A549 treated with RU486 at 1 μM for 4 hours (cell line): ENCODE results near the gene SLC25A43. TPM values are rescaled to one million over a fixed set of nuclear protein-coding genes. Genes with fewer than 3 reads are reported as not detected.

ENCODE experiments used
- total RNA-seq: library from RNA; stranded (reverse); fragments of 200-300 nt; extraction: Qiagen RNA extraction; gene quantifications from 5 replicates; pipeline ENCODE4 v1.2.3, GENCODE V29; 2022; ENCODE audit warnings: low read depth

The SLC25A43 gene
- 24.6 to 33.4 TPM (median 30.9 TPM) in 5 replicates for total RNA-seq

GRCh38 chrX:119398974-119399771 lies at the start of gene SLC25A43:
Gene SLC25A43 (plus strand): TSS chrX:119399336. CDS start chrX:119399404, 68 bp downstream.

GRCh38 chrX:119467842-119468550 lies 68.9 kb downstream of the SLC25A43 start, which contains the start of gene SLC25A5:
Gene SLC25A5 (plus strand): TSS chrX:119468444. CDS start chrX:119468516, 72 bp downstream.

Other genes with a start within 250 kb of the SLC25A43 start
- 105 to 167 TPM (median 164 TPM) in 5 replicates for gene PGRMC1, start 163.1 kb upstream of the SLC25A43 start, total RNA-seq
- gene SLC25A5, start 69.1 kb downstream of the SLC25A43 start, total RNA-seq = 692 to 803 TPM (median 758 TPM) in 5 replicates
- 30.1 to 40.3 TPM (median 32.2 TPM) in 5 replicates for gene STEEP1, start 166.1 kb downstream of the SLC25A43 start, total RNA-seq
- 136 to 142 TPM (median 138 TPM) in 5 replicates for gene UBE2A, start 175.2 kb downstream of the SLC25A43 start, total RNA-seq
- 14.4 to 19.9 TPM (median 18.5 TPM) in 5 replicates for gene NKRF, start 207.1 kb downstream of the SLC25A43 start, total RNA-seq